GM18951 (cell line): ENCODE results near the gene EFHC1.

ENCODE experiments used
- POLR2A ChIP-seq: IDR thresholded peaks from 4 replicates; pipeline ENCODE4 v1.6.1; 2011; ENCODE audit warnings: mild to moderate bottlenecking; ENCODE audit not compliant: insufficient read length, insufficient read depth; ENCODE audit errors: extremely low read depth
- in situ Hi-C: fragments of 300-500 bp; cut with MboI; formaldehyde crosslinking; loops from one replicate; pipeline ENCODE4 v1.12.0; 2022; ENCODE audit warnings: low sequenced_read_pairs, mixed read lengths, inconsistent platforms; ENCODE audit not compliant: unreplicated experiment

Gene EFHC1

DNA sequence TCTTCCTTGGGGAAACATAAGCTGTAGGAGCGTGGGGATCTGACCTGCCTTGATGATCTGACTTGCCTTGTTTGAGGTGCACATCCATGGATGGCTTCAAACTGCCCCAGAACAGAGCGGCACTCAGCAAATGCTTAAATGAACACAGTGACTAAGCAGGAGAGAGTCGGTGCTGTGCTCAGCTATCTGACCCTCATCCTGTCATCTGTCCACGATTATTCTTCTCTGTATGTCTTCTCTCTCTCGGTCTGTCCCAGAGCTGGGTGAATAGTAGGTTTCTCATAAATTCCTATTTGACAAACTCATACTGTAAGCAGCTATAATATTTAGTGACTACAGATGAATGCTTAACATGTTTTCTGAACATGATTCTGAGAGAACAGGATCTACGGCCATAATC is 119.5 kb downstream of the EFHC1 start:
- no peak for TF ChIP-seq POLR2A
- in situ Hi-C loops: no loop called here

DNA sequence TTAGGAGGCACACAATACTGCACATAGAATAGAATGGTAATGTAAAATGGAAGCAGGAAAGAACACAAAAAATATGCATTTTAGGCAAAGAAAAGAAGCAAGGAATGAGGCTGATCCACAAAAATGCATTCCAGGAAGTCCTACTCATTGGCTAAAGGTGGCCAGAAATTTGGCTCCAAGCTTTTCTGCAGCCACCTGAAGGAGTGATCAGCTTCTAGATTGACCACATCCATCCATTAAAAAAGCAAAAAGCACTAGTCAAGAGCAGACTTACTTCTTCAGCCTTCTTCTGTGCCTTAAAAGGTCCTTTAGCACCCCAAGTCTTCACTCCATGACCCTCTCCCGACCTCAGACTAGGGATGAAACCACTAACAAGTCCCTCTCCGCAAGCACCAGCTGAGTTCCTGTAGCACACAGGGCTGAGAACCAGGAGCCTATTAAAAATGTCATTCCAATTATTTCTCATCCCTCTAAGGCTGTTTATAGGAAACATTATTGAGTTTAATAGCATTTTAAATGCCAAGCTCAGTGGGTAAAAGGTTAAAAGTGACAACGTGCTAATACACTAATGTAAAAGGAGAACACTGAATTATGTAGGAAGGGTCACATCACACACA is 120.3 kb downstream of the EFHC1 start:
- no peak for TF ChIP-seq POLR2A
- in situ Hi-C loops: no loop called here

GRCh38 chr6:52541135-52541534 is 121.0 kb downstream of the EFHC1 start:
- in situ Hi-C loops: no loop called here
- TF ChIP-seq POLR2A: no peak

- in situ Hi-C loops: no loop called here
- no peak for TF ChIP-seq POLR2A
These were observed 123.1 kb downstream of the EFHC1 start for GRCh38 chr6:52543262-52543661.

DNA sequence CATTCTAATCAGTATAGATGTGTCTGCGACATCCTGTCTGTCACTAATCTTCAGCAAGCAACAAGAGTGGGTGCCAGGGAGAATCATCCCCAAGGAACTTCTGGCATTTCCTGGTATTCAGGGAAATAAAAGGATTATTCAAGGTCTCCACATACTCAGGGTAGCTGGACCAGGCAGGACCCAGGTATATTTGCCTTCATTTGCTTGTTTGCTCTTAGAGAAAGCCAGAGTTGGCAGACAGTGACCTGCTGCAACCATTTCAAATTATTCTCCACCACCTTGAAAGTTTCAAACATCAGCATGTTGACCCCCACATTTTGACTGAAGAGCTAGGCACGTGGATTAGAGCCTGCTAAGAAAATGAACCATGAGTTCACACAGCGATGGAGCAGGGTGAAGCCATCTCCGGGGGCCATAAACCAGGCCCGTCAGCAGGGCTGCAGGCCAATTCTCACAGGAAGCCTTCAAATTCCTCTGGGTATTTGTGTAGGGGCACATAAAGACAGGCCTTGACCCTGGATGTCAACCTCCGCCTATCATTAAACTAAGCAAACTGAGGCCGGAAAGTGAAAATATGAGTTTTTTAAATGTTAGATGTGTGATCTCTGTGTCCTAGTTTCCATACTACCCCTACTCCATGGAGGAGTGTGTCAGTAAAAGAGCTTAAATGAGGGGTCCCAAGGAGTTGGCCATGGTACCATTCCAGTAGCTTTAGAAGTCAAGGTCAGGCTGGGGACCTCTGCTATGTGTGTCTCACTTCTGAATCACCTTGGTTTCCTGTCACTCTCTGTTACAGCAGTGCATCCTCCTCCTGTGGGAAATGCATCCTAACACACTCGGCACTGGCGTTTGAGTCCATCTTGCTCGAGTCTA is 123.8 kb downstream of the EFHC1 start:
- no peak for TF ChIP-seq POLR2A
- in situ Hi-C loops: no loop called here

GRCh38 chr6:52544602-52545405 is 124.7 kb downstream of the EFHC1 start:
- in situ Hi-C loops: no loop called here
- TF ChIP-seq POLR2A: no peak

- TF ChIP-seq POLR2A: no peak
- in situ Hi-C loops: no loop called here
These were observed 125.4 kb downstream of the EFHC1 start for GRCh38 chr6:52545406-52546119.

GRCh38 chr6:52546192-52546591 is 126.0 kb downstream of the EFHC1 start:
- TF ChIP-seq POLR2A: no peak
- in situ Hi-C loops: no loop called here

GRCh38 chr6:52546678-52547077 is 126.5 kb downstream of the EFHC1 start:
- TF ChIP-seq POLR2A: no peak

DNA sequence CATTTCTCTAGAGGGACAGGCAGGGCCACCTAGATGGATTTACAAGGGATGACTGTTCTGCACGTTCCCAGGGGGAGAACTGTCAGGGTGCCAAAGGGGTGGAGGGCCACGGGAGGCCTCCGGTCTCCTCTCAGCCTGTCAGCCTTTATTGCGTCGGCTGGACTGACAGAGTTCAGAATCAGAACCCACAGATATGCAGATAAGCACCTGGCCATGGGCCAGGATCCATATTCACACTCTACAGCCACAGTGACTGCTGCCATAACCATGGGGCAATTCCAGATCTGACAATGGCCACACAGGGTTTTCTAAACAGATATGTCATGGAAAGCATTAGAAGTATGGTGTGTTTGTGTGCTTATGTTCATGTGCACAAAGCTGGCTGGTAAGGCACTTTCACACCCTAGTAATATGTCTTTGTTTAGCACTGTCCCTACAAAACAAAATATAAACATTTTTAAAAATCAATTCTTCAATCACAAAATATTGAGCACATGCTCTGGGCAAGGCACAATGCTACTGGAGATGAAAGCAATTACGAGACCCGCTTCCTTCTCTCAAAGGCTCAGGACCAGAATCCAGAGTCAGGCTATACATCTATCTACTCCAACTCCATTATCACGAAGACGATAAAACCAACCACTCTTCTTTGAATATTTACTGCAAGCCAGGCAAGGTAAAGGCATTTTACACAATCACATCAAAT is 127.7 kb downstream of the EFHC1 start:
- in situ Hi-C loops: no loop called here
- no peak for TF ChIP-seq POLR2A

More at GRCh38 chr6:52546678-52547077, 126.5 kb downstream of the EFHC1 start:
- in situ Hi-C loops: no loop called here

DNA sequence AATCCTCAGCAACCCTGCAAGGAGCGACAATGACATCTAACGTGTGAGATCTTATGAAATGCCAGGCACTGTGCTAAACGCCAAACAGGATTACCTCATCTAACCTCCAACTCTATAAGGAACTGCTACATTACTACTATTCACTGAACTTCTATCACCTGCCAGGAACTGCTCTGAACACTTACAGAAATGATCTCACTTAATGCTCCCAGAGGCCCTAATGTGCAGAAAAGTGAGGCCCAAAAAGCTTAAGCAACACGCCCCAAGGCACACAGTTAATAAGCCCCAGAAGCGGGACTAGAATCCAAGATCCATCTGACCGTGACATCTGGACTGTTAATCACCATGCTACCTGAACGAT is 128.2 kb downstream of the EFHC1 start:
- no peak for TF ChIP-seq POLR2A
- in situ Hi-C loops: no loop called here

DNA sequence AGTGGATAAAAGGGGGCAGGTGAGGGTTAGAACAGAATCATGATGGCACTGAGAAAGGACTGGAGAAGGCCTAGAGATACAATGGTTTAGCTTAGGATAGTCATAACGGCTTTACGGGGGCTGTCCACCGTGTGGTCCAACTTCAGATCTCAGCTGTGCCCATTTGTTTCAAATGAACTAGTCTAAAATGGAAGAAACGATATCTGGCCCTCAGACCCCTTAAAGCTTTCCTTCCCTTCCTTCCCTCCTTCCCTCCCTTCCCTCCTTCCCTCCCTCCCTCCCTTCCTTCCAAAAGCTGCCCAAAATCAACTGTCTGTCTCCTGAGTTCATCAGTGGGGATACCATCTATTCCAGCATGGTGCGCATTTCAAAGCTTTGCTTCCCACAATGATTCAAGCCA is 128.9 kb downstream of the EFHC1 start:
- no peak for TF ChIP-seq POLR2A
- in situ Hi-C loops: no loop called here
